GM19240 (cell line): ENCODE data around the gene OTOGL.
"Not testable (repeated sequence)": the region's sequence is repeated elsewhere in the genome, so short reads cannot be mapped to it uniquely, and the experiment has no call there.

Experiments used
- DNase-seq: peaks from one replicate; pipeline ENCODE4 v3.0.0; 2011; ENCODE audit warnings: low spot score; ENCODE audit not compliant: insufficient read length

Gene OTOGL

GRCh38 chr12:80099259-80099658 lies at the start of gene OTOGL:
TSS of gene OTOGL (plus strand) at chr12:80099537. CDS start at chr12:80209432, 109,895 bp downstream.
- no peak for DNase-seq

DNA sequence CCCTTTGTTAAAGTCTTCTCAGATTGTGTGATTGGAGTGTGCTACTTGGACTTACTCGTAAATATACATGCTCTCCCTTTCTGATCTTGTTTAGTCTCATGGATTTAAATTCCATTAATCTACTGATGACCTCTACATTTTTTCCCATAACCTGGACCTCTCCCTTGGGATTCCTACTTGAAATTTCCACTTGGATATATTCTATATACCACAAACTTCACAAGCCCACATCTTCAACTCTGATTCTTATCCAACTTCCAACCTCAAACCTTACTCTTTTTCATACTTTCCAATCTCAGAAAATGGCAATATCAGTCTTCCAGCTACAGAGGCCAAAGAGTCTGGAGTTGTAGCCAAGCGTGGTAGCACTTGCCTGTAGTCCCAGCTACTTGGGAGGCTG lies 49.1 kb upstream of the OTOGL start:
- no peak for DNase-seq

DNA sequence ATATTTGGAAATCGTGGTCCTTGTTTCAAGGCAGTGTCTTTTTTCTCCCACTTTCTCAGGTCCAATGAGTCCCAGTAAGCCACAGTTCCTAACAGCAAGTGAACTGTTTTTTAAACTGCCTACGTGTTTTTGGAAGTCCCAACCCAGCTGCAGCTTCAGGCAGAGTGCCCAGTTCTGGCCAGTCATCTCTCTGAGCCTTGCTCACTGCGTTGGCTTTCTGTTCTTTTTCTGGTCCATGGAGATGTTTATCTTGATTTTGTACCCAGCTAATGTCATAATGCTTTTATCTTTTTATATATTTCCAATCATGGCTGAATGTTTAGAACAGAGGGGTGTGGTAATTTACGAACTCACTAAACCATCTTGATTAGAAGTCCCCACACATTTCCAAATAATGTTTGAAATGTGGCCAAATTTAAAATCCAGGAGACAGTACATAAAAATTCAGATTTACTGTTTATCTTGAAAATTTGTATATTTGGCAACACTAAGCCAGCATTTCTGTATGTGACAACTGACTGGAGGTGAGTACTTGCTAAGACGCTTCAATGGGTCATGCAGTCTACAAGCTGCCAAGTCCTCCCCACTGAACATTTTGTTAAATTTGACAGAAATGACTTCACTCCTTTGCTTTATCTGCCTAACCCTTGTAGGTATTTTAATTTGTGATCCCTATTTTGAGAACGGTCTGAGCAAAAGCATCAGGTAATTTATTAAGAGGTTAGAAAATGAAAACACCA lies 46.1 kb upstream of the OTOGL start:
- DNase-seq = no peak

GRCh38 chr12:80056232-80056631 lies 43.1 kb upstream of the OTOGL start:
- no peak for DNase-seq

DNA sequence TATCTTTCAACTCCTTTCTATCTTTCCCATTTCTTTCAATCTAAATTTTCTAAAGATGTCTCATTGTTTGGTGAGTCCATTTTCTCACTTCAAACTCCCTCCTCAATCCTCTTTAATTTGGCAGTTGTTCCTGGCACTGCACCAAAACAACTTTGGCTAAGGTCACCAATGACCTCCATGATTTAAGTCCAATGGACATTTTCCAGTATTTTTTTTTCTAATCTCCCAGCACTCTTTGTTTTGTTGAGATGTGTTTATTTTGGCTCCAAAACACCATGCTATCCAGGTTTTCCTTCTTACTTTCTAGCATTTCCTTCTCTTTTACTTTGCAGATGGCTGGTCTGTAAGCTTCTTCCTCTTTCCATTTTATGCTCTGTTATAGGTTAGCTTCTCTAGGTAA lies 42.5 kb upstream of the OTOGL start:
- no peak for DNase-seq

GRCh38 chr12:80058586-80058985 lies 40.8 kb upstream of the OTOGL start:
- no peak for DNase-seq

DNA sequence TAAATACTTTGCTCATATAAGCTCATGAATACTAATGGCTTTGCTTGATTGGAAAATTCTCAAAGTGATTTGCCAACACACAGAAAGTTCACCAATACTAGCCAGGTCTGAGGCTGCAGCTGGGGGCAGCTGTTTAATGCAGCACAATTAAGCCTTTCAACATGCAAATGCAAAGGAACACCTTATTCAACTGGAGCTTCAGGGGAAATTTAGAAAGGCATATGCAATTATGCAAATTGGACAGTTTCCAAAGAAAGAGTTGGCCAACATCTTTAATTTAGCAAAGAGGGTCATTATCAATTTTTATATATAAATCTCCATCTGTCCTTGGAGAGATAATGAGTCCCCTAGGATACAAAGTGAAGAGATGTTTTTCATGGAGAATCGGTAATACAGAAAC lies 40.2 kb upstream of the OTOGL start:
- no peak for DNase-seq

GRCh38 chr12:80059875-80060274 lies 39.5 kb upstream of the OTOGL start:
- no peak for DNase-seq

DNA sequence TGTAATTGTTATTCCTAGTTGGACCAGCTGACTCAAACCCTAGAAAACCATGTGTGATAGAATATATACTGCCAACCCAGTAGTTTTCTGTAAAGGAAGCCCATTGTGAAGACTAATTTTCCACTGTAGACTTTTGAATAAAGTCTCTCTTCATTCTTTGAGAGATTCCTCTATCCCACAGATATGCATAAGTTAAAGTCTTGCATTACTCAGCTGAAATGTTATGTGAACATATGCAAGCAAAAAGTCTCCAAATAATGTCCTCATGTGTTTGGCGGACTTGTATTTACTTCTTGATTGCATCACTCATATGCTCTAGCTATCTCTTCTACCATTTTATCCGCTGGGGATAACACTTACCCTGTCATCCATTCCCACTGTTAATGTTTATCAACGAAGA lies 35.1 kb upstream of the OTOGL start:
- no peak for DNase-seq

DNA sequence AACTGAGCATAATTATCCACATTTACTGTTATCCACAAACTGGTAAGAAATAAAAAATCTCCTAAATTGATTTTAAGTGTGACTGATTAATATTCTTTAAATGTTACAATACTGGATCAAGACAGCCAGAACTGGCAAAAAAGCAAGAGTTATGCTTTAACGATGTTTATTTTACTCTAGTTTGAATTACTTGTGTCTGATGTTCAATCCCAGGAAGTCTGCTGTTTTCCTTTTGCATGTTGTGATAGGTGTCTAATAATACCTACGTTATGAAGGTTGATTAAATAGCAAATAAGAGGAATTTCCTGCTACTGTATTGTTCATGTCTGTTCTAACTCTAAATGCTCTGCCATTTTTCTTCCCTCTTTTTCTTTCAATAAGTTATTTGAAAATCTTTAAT lies 34.4 kb upstream of the OTOGL start:
- no peak for DNase-seq

GRCh38 chr12:80068173-80068572 lies 31.2 kb upstream of the OTOGL start:
- no peak for DNase-seq

- not testable (repeated sequence) for DNase-seq
These were observed 15.3 kb upstream of the OTOGL start for GRCh38 chr12:80083892-80084614.

DNA sequence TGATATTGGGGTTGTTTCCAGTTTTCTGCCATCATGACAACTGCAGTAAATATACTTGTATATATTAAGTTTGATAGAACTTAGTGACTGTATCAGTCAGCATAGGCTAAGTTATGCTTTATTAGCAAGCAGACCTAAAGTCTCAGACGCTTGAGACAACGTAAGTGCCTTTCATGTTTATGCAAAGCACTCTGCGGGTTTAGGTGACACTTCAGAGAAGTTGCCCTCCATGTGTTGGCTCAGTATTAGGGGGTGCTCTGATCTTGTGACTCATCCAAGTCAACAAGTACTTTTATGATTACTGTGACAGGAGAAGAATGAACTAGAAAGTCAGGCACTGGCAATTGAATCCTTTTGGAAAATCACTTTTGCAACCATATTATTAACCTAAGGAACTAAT lies 13.3 kb upstream of the OTOGL start:
- no peak for DNase-seq

DNA sequence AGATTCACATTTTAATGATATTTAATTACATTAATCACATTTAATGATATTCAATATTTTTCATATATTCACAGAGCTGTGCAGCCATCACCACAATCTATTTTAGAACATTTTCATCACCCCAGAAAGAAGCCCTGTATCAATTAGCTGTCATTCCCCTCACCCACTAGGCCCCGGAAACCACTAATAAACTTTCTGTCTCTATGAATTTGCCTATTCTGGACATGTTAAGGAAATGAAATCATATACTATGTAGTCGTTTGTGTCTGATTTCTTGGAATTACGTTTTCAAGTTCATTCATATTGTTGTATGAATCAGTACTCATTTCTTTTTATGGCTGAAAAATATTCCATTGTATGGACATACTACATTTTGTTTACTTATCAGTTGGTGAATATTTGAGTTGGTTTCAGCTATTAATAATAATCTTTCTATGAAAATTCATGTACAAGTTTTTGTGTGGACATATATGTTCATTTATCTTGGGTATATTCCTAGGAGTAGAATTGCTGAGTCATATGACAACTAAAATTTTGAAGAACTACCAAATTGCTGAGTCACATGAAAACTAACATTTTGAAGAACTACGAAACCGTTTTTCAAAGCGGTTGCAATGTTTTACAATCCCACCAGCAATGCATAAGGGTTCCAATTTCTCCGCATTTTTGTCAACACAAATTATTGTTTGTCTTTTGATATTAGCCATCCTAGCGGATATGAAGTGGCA lies 11.7 kb upstream of the OTOGL start:
- DNase-seq = no peak

GRCh38 chr12:80100591-80100990 lies 1.3 kb downstream of the OTOGL start:
- no peak for DNase-seq

DNA sequence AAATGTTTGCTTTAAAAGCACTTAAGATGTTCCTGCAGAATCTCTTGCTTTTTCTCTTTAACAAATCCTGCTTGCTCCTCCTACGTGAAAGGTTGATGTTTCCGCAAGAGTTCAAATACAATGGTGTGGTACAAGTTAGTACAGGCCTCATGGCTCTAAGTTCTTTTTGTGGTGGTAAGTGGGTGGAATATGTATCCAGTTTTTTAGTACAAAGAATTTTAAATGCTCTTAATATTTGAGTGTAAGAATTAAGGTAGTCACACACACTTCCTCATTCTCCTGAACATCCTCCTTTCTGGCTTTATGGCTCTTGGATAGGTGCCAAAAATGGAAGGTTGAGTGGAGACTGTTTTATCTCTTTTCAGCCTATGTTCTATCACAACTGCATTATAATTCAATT lies 1.8 kb downstream of the OTOGL start:
- no peak for DNase-seq

- no peak for DNase-seq
These were observed 7.9 kb downstream of the OTOGL start for GRCh38 chr12:80107221-80107620.

DNA sequence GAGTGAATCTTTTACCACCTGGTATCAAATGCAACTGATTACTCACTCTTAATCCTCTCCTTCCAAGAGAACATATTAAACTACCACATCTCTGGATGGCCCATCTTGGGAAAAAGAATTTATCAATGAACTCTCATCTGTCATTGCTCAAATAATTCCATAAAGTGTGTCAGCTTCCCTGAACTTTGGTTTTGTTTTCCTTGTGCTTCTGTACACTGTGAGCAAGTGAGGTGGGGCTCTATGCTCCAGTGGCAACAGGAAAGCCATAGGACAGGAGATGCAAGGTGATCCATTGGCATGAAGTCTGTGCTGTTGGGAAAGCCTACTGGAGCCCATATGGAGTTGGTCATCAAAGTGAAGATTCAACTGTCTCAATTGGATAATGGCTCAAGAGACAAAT lies 17.4 kb downstream of the OTOGL start:
- no peak for DNase-seq

- DNase-seq = no peak
These were observed 19.4 kb downstream of the OTOGL start for GRCh38 chr12:80118565-80119324.

GRCh38 chr12:80120994-80121393 lies 21.7 kb downstream of the OTOGL start:
- no peak for DNase-seq

- no peak for DNase-seq
These were observed 22.3 kb downstream of the OTOGL start for GRCh38 chr12:80121661-80122060.
